Mesothelial cell of epicardium (in vitro differentiated cells): ENCODE results near the gene AOX1. TPM values are rescaled to one million over a fixed set of nuclear protein-coding genes. Genes with fewer than 3 reads are reported as not detected.
"Not testable (repeated sequence)": the region's sequence is repeated elsewhere in the genome, so short reads cannot be mapped to it uniquely, and the experiment has no call there.

Source experiments
- DNase-seq, 2 experiments: peaks; one replicate each; pipeline ENCODE4 v3.0.0; 2021; ENCODE audit warnings: low spot score in 2 of 2; ENCODE audit not compliant: unreplicated experiment in 2 of 2
- H3K27ac Mint-ChIP-seq: 2 replicates; pipeline ENCODE4 v1.8.0; 2021; ENCODE audit warnings: mixed read lengths
- H3K27me3 Mint-ChIP-seq: 2 replicates; pipeline ENCODE4 v1.8.0; 2021; ENCODE audit warnings: low read depth, mixed read lengths
- H3K36me3 Mint-ChIP-seq: 2 replicates; pipeline ENCODE4 v1.8.0; 2021; ENCODE audit warnings: mixed read lengths
- H3K4me1 Mint-ChIP-seq: 2 replicates; pipeline ENCODE4 v1.8.0; 2021; ENCODE audit warnings: mixed read lengths
- H3K4me3 Mint-ChIP-seq: 2 replicates; pipeline ENCODE4 v1.8.0; 2021; ENCODE audit warnings: mild to moderate bottlenecking, moderate library complexity, mixed read lengths
- H3K9me3 Mint-ChIP-seq: 2 replicates; pipeline ENCODE4 v1.8.0; 2021; ENCODE audit warnings: mixed read lengths
- total RNA-seq: library from RNA; stranded (reverse); gene quantifications from 3 replicates; pipeline ENCODE4 v1.2.1, GENCODE V29; 2021
- TF ChIP-seq, protein P1 (sequence below): fragments of 200-600 bp; sonication (generic); IDR thresholded peaks from one replicate; pipeline ENCODE4 v1.5.0; 2021; ENCODE audit warnings: antibody characterized with exemption; ENCODE audit not compliant: unreplicated experiment

Gene AOX1
- total RNA-seq, result 1.6 to 2.4 TPM (median 2.2 TPM) in 3 replicates

DNA sequence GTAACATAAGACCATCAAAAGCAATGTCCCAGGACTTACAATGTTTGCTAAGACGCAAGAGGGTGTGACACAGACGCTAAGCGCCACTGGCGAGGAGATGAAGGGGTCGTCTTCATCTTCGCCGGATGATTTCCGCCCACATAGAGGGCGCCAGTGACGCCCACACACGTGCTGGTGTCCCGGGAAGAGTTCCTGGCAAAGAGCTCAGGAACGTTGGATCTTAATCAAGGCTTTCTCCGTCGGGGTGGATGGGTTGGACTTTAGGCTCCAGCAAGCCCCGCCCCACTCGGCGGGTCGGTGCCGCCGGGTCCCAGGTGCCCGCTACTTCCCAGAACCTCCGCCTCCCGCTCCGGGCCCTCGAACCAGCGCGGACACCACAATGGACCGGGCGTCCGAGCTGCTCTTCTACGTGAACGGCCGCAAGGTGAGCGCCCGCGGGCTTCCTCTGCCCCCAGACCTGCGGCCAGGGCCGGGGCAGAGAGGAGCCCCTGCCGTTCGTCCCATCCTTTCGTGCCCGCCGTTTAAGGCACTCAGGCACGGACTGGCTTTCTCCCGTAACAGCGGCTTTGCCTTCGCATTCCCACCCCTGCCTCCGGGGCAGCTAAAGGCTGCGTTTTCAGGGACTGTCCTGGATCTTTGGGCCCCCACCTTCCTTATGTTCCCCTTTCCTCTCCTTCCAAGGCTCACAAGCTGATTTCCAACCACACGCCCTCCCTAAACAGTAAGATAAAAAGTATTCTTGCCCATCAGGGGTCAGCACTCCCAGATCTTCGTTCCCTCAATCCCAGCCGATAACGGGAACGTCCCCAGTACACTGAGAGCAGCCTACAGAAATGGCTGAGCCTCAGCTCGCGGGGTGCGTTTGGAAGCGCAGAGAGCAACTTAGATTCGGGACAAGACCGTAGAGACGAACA is at the start of gene AOX1:
Gene AOX1, plus strand, starts transcription at position 285 of the 914 bp plus-strand sequence. Its CDS starts 95 bp downstream, at position 380.
- peak in 1 of 2 experiments; percentile 41 for DNase-seq
- Mint-ChIP-seq H3K9me3 (no peaks in the 10 kb centered on the region), H3K4me1 (peaks cover 8% of the 10 kb centered on the region), H3K36me3 (no peaks in the 10 kb centered on the region), H3K27ac (no peak within 1 kb of the TSS), H3K27me3 (peaks cover 49% of the 10 kb centered on the region), H3K4me3 (peak within 1 kb of the TSS; percentile 71)
- TF ChIP-seq, protein P1, sequence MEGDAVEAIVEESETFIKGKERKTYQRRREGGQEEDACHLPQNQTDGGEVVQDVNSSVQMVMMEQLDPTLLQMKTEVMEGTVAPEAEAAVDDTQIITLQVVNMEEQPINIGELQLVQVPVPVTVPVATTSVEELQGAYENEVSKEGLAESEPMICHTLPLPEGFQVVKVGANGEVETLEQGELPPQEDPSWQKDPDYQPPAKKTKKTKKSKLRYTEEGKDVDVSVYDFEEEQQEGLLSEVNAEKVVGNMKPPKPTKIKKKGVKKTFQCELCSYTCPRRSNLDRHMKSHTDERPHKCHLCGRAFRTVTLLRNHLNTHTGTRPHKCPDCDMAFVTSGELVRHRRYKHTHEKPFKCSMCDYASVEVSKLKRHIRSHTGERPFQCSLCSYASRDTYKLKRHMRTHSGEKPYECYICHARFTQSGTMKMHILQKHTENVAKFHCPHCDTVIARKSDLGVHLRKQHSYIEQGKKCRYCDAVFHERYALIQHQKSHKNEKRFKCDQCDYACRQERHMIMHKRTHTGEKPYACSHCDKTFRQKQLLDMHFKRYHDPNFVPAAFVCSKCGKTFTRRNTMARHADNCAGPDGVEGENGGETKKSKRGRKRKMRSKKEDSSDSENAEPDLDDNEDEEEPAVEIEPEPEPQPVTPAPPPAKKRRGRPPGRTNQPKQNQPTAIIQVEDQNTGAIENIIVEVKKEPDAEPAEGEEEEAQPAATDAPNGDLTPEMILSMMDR, result no peak

DNA sequence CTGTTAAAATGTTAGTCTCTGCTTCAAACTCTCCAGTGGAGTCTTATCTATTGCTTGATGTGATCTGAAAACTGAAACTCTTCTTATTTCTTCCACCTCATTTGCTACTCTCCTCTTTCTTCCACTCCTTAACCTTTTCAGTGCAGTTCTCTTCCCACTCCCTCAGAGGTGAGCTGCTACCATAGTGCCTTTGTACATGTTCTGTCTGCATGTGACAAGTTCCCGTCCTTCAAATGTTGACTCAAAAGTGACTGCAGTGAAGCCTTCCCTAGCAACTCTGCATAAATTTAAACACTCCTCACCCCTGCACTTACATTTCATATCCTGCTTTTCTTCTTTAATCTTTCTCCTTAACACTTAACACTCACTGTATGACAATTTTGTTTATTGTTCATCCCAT is 47.7 kb upstream of the AOX1 start:
- TF ChIP-seq, protein P1, result no peak
- Mint-ChIP-seq H3K4me1 (peaks cover 11% of the 10 kb centered on the region), H3K36me3 (peaks cover 31% of the 10 kb centered on the region), H3K9me3 (peaks cover 18% of the 10 kb centered on the region), H3K27me3 (no peaks in the 10 kb centered on the region), H3K27ac (no peak overlapping the region), H3K4me3 (no peak overlapping the region)
- DNase-seq, result no peak

DNA sequence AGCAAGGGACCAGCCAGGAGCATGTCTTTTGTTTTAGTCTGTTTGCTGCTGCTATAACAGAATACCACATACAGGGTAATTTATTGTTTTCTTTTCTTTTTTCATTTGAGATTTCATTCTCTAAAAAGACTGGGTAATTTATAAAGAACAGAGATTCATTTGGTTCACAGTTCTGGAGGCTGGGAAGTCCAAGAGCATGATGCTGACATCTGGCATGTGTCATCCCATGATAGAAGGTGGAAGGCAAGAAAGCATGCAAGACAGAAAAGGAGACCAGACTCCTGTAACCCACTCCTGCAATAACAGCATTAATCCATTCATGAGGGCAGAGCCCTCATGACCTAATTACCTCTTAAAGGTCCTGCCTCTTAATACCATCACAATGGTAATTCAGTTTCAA is 45.0 kb upstream of the AOX1 start:
- no peaks in the 10 kb centered on the region for H3K27me3 Mint-ChIP-seq
- H3K27ac Mint-ChIP-seq, result no peak overlapping the region
- peaks cover 45% of the 10 kb centered on the region for H3K36me3 Mint-ChIP-seq
- peaks cover 18% of the 10 kb centered on the region for H3K9me3 Mint-ChIP-seq
- TF ChIP-seq, protein P1, result no peak
- no peak overlapping the region for H3K4me3 Mint-ChIP-seq
- DNase-seq, result no peak
- no peaks in the 10 kb centered on the region for H3K4me1 Mint-ChIP-seq

DNA sequence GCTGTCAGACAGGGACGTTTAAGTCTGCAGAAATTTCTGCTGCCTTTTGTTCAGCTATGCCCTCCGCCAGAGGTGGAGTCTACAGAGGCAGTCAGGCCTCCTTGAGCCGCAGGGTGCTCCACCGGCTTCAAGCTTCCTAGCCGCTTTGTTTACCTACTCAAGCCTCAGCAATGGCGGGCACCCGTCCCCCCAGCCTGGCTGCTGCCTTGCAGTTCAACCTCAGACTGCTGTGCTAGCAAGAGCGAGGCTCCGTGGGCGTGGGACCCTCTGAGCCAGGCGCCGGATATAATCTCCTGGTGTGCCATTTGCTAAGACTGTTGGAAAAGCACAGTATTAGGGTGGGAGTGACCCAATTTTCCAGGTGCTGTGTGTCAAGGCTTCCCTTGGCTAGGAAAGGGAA is 19.2 kb upstream of the AOX1 start:
- peaks cover 32% of the 10 kb centered on the region for H3K9me3 Mint-ChIP-seq
- H3K27ac Mint-ChIP-seq, H3K4me3 Mint-ChIP-seq, H3K4me1 Mint-ChIP-seq, DNase-seq, H3K27me3 Mint-ChIP-seq: not testable (repeated sequence)
- peaks cover 38% of the 10 kb centered on the region for H3K36me3 Mint-ChIP-seq

DNA sequence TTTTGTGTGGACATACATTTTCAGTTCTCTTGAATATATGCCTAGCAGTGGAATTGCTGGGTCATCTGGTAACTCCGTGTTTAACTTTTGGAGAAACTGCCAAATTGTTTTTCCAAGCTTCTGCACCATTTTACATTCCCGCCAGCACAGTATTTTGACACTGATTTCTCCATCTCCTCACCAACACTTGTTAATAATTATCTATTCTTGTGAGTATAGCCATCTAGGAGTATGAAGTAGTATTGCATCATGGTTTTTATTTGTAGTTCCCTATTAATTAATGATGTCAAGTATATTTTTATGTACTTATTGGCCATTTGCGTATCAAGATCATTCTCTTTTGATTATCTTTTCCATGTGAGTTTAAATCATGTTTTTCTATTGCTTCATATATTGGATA is 17.9 kb upstream of the AOX1 start:
- TF ChIP-seq, protein P1, result no peak
- Mint-ChIP-seq H3K9me3 (peaks cover 32% of the 10 kb centered on the region), H3K27ac (no peak overlapping the region), H3K4me1 (no peaks in the 10 kb centered on the region), H3K27me3 (no peaks in the 10 kb centered on the region), H3K4me3 (no peak overlapping the region), H3K36me3 (peaks cover 35% of the 10 kb centered on the region)
- DNase-seq, result no peak

DNA sequence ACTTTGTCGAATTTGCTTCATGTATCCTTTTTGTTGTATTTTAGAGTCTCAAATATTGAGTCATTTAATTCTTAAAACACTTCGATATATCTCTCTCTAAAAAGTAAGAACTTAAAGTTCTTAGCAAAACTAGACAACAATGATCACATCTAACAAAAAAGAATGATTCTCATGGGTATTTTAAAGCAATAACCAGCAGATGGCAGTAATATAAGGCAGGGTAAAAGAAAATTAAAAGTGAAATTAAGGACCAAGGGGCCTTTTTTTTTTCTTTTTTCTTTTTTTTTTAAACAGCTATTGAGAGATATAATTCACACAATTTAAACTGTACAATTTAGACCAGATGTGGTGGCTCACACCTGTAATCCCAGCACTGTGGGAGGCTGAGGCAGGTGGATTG is 9.9 kb upstream of the AOX1 start:
- Mint-ChIP-seq H3K36me3 (peaks cover 17% of the 10 kb centered on the region), H3K9me3 (no peaks in the 10 kb centered on the region), H3K4me1 (no peaks in the 10 kb centered on the region), H3K27me3 (no peaks in the 10 kb centered on the region), H3K4me3 (no peak overlapping the region), H3K27ac (no peak overlapping the region)
- no peak for DNase-seq
- TF ChIP-seq, protein P1, result no peak
